ENCODE measurements around the gene ADAMTS2. TPM values are rescaled to one million over a fixed set of nuclear protein-coding genes. Genes with fewer than 3 reads are reported as not detected.
A peak's percentile ranks its signal among the peaks of the same experiment; 100 is the strongest.

Gene ADAMTS2
- total and polyA plus RNA-seq, 2 of the 4 experiments (the other 2 are of a cell fraction), result 19.0 to 58.8 TPM

DNA sequence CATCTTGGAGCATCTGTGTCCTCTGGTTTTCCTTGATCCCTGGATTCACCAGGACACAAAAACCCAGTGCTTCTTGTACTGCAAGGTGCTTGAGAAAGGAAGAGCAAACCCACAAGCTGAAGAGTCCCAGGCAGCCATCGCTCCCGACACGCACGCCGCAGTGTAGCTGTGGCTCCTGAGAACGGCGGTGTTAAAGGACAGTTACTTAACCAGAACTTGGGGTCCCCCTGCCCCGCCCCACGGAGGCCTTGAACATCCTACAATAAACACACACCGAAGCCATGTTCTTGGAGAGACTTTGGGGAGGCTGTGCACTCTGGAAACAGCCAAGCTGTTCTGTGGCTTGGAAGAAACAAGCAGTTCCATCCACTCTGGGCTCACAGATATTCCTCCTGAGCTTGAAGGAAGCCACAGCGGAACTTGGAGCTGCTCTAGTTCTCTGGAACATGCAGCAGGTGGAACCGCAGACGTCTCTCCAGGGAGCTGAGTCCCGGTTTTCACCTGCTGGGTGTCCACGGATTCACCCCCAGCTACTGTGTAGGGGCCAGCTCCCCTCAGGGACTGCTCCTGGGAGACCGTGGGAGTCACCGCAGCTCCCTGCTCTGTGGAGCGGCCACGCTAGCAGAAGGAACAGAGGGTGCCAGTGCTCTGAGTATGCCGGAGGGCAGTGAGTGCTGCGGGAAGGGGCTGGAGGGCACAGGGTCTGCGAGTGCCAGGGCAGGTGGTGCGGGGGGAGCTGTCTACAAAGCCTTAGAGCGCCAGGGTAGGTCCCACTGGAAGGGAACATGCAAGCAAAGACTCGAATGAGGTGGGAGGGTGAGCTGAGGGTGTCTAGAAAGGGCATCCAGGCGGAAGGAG is 107.3 kb downstream of the ADAMTS2 start:
- H4K20me1 ChIP-seq (ENCODE audit: insufficient read depth, low read length), result no peaks in the 10 kb centered on the region; the same call in 1 of the 2 replicates
- H3K27ac ChIP-seq (ENCODE audit: insufficient read depth, low read length), result no peak overlapping the region
- no peak overlapping the region for H3K18ac ChIP-seq (ENCODE audit: low read depth, low read length)
- peaks cover 5% of the 10 kb centered on the region; the same call in 1 of the 2 replicates for H3K9me1 ChIP-seq (ENCODE audit: insufficient read depth, low read length)
- WGBS, 2 experiments (ENCODE audit: extremely low coverage in 2 of 2, insufficient read length in 1 of 2), result 96% methylated on average over 12 of the region's 26 CpGs; no CpG with 5 or more reads in 1 of the 2 experiments
- H3K9me3 ChIP-seq (ENCODE audit: control insufficient read depth, insufficient read depth, low read length), result peaks cover 5% of the 10 kb centered on the region; the same call in 1 of the 2 replicates
- no peak overlapping the region for H2BK15ac ChIP-seq (ENCODE audit: low read depth, low read length)
- no peaks in the 10 kb centered on the region for H3K27me3 ChIP-seq (ENCODE audit: control insufficient read depth, insufficient read depth, low read length)
- no peak overlapping the region for H3K4ac ChIP-seq (ENCODE audit: low read depth, low read length)
- ATAC-seq (ENCODE audit: low read depth), result no peak
- H3K36me3 ChIP-seq (ENCODE audit: control insufficient read depth, insufficient read depth, low read length), result peaks cover 7% of the 10 kb centered on the region; the same call in 1 of the 2 replicates
- no peak overlapping the region for H2BK20ac ChIP-seq (ENCODE audit: low read depth, low read length)
- H2AK9ac ChIP-seq (replicated peaks; ENCODE audit: low read depth, low read length, poor library complexity), result peak overlapping the region; percentile 17
- no peak overlapping the region for H3K23ac ChIP-seq (ENCODE audit: low read depth, low read length)
- H3K79me1 ChIP-seq (ENCODE audit: low read depth in 1 of 2, low read length in 2 of 2), result peaks cover 39 to 65% of the 10 kb centered on the region in 2 experiments
- no peak for DNase-seq
- H3K9ac ChIP-seq (ENCODE audit: low read depth, low read length), result no peak overlapping the region
- no peak overlapping the region for H3K14ac ChIP-seq (replicated peaks; ENCODE audit: low read depth, low read length)
- no peak overlapping the region for H2BK120ac ChIP-seq (ENCODE audit: low read depth, low read length)
- peaks cover 4% of the 10 kb centered on the region; the same call in 1 of the 2 replicates for H3K4me1 ChIP-seq (ENCODE audit: control insufficient read depth, insufficient read depth, low read length)
- no peak overlapping the region for H3K56ac ChIP-seq (ENCODE audit: extremely low read depth, insufficient read depth, low read length)
- in situ Hi-C loops (cut with MboI; ENCODE audit: low sequenced_read_pairs), result no loop called here
- H3K4me2 ChIP-seq (ENCODE audit: low read depth, low read length), result no peak overlapping the region
- ChIA-PET POLR2A (ENCODE audit: unreplicated experiment) (no interaction called here), CTCF (no interaction called here)
- H4K8ac ChIP-seq (ENCODE audit: low read depth in 2 of 2, low read length in 2 of 2), result no peak overlapping the region
- dilution Hi-C loops (cut with HindIII; ENCODE audit: low sequenced_read_pairs, unreplicated experiment), result no loop called here
- no peak overlapping the region for H4K91ac ChIP-seq (ENCODE audit: insufficient read depth, low read depth, low read length)
- H2AFZ ChIP-seq (replicated peaks; ENCODE audit: low read length, poor library complexity), result no peak overlapping the region
- H3K4me3 ChIP-seq (ENCODE audit: insufficient read depth, low read depth, low read length), result no peak overlapping the region
- H4K5ac ChIP-seq (ENCODE audit: low read depth, low read length), result no peak overlapping the region
- no peak overlapping the region for H2AK5ac ChIP-seq (ENCODE audit: low read depth, low read length)
- no peak overlapping the region for H2BK5ac ChIP-seq (ENCODE audit: low read depth, low read length, poor library complexity, severe bottlenecking)
- intact Hi-C loops (cut with micrococcal nuclease), result no loop called here
- BruUV-seq (replicated peaks), result no TSS peak
- TF ChIP-seq, protein P1, sequence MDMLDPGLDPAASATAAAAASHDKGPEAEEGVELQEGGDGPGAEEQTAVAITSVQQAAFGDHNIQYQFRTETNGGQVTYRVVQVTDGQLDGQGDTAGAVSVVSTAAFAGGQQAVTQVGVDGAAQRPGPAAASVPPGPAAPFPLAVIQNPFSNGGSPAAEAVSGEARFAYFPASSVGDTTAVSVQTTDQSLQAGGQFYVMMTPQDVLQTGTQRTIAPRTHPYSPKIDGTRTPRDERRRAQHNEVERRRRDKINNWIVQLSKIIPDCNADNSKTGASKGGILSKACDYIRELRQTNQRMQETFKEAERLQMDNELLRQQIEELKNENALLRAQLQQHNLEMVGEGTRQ (IDR thresholded peaks at IDR 0.05; ENCODE audit: low read depth, low read length), result no peak
- TF ChIP-seq CHD1 (IDR thresholded peaks at IDR 0.05; ENCODE audit: low read depth, low read length) (no peak), MAZ (IDR thresholded peaks at IDR 0.05; ENCODE audit: borderline replicate concordance, low read depth, low read length) (no peak), FOS (IDR thresholded peaks at IDR 0.05; ENCODE audit: low read depth, low read length) (no peak), MAFK (IDR thresholded peaks at IDR 0.05; ENCODE audit: low read depth, low read length) (no peak), RFX5 (IDR thresholded peaks at IDR 0.05; ENCODE audit: low read depth, low read length) (no peak), NFE2L2 (IDR thresholded peaks at IDR 0.05; ENCODE audit: low read depth, low read length) (no peak), RCOR1 (IDR thresholded peaks at IDR 0.05; ENCODE audit: insufficient replicate concordance, low read length) (no peak), RAD21 (IDR thresholded peaks at IDR 0.05; ENCODE audit: low read length) (no peak), MXI1 (IDR thresholded peaks at IDR 0.05; ENCODE audit: borderline replicate concordance, low read depth, low read length) (no peak), BHLHE40 (IDR thresholded peaks at IDR 0.05; ENCODE audit: low read depth, low read length) (no peak), SMC3 (IDR thresholded peaks at IDR 0.05; ENCODE audit: low read depth, low read length) (no peak)
- TF ChIP-seq, protein P2, sequence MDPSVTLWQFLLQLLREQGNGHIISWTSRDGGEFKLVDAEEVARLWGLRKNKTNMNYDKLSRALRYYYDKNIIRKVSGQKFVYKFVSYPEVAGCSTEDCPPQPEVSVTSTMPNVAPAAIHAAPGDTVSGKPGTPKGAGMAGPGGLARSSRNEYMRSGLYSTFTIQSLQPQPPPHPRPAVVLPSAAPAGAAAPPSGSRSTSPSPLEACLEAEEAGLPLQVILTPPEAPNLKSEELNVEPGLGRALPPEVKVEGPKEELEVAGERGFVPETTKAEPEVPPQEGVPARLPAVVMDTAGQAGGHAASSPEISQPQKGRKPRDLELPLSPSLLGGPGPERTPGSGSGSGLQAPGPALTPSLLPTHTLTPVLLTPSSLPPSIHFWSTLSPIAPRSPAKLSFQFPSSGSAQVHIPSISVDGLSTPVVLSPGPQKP (IDR thresholded peaks at IDR 0.05; ENCODE audit: borderline replicate concordance, low read depth, low read length), result no peak
- TF ChIP-seq, protein P3, sequence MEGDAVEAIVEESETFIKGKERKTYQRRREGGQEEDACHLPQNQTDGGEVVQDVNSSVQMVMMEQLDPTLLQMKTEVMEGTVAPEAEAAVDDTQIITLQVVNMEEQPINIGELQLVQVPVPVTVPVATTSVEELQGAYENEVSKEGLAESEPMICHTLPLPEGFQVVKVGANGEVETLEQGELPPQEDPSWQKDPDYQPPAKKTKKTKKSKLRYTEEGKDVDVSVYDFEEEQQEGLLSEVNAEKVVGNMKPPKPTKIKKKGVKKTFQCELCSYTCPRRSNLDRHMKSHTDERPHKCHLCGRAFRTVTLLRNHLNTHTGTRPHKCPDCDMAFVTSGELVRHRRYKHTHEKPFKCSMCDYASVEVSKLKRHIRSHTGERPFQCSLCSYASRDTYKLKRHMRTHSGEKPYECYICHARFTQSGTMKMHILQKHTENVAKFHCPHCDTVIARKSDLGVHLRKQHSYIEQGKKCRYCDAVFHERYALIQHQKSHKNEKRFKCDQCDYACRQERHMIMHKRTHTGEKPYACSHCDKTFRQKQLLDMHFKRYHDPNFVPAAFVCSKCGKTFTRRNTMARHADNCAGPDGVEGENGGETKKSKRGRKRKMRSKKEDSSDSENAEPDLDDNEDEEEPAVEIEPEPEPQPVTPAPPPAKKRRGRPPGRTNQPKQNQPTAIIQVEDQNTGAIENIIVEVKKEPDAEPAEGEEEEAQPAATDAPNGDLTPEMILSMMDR (conservative IDR thresholded peaks at IDR 0.05; ENCODE audit: low read depth, low read length), result no peak
